H9 (cell line): ENCODE measurements around the gene APCDD1L. TPM values are rescaled to one million over a fixed set of nuclear protein-coding genes. Genes with fewer than 3 reads are reported as not detected.

ENCODE experiments used
- DNase-seq: peaks from one replicate; pipeline ENCODE4 v3.0.0-alpha.2; 2017
- H2AFZ ChIP-seq: one replicate; pipeline ENCODE4 v1.6.1; 2013; ENCODE audit warnings: mild to moderate bottlenecking, low read length, control low read depth, moderate library complexity
- H2AK5ac ChIP-seq: 2 replicates; pipeline ENCODE4 v1.6.1; 2013; ENCODE audit warnings: low read length, control low read depth, mixed read lengths; ENCODE audit not compliant: insufficient read length
- H2BK120ac ChIP-seq: one replicate; pipeline ENCODE4 v1.6.1; 2013; ENCODE audit warnings: low read depth, mild to moderate bottlenecking, low read length, control low read depth, inconsistent platforms; ENCODE audit not compliant: poor library complexity, severe bottlenecking
- H2BK12ac ChIP-seq: 2 replicates; pipeline ENCODE4 v1.6.1; 2013; ENCODE audit warnings: low read length, control low read depth, mixed read lengths, low read depth; ENCODE audit not compliant: insufficient read length
- H2BK15ac ChIP-seq: 2 replicates; pipeline ENCODE4 v1.6.1; 2013; ENCODE audit warnings: low read depth, low read length, control low read depth
- H2BK20ac ChIP-seq: one replicate; pipeline ENCODE4 v1.6.1; 2013; ENCODE audit warnings: low read depth, mild to moderate bottlenecking, low read length, control low read depth, inconsistent platforms; ENCODE audit not compliant: poor library complexity, severe bottlenecking
- H2BK5ac ChIP-seq: 2 replicates; pipeline ENCODE4 v1.6.1; 2013; ENCODE audit warnings: low read length, control low read depth, mixed read lengths; ENCODE audit not compliant: insufficient read length
- H3K14ac ChIP-seq: 2 replicates; pipeline ENCODE4 v1.6.1; 2013; ENCODE audit warnings: low read length, control low read depth; ENCODE audit not compliant: insufficient read depth
- H3K18ac ChIP-seq: 2 replicates; pipeline ENCODE4 v1.6.1; 2013; ENCODE audit warnings: low read depth, mild to moderate bottlenecking, mixed read lengths, low read length, control low read depth; ENCODE audit not compliant: insufficient read length
- H3K23ac ChIP-seq: 2 replicates; pipeline ENCODE4 v1.6.1; 2013; ENCODE audit warnings: low read length, control low read depth, mixed read lengths, low read depth; ENCODE audit not compliant: insufficient read length
- H3K23me2 ChIP-seq: 2 replicates; pipeline ENCODE4 v1.6.1; 2013; ENCODE audit warnings: low read depth, mild to moderate bottlenecking, mixed read lengths, low read length, control low read depth; ENCODE audit not compliant: insufficient read length, poor library complexity, severe bottlenecking
- H3K27ac ChIP-seq: 2 replicates; pipeline ENCODE4 v1.5.1; 2013; ENCODE audit warnings: low read length, control low read depth, mixed read lengths, low read depth; ENCODE audit not compliant: insufficient read length
- H3K27me3 ChIP-seq: 2 replicates; pipeline ENCODE4 v1.6.1; 2013; ENCODE audit warnings: low read length, control low read depth, inconsistent platforms; ENCODE audit not compliant: insufficient read depth
- H3K4ac ChIP-seq: 2 replicates; pipeline ENCODE4 v1.6.1; 2013; ENCODE audit warnings: low read depth, mild to moderate bottlenecking, control low read depth, inconsistent platforms, low read length, moderate library complexity
- H3K4me1 ChIP-seq: 2 replicates; pipeline ENCODE4 v1.6.1; 2013; ENCODE audit warnings: low read length, control low read depth, inconsistent platforms; ENCODE audit not compliant: insufficient read depth
- H3K4me2 ChIP-seq: 2 replicates; pipeline ENCODE4 v1.6.1; 2013; ENCODE audit warnings: low read length, control low read depth, mixed read lengths; ENCODE audit not compliant: insufficient read length, insufficient read depth
- H3K56ac ChIP-seq: 2 replicates; pipeline ENCODE4 v1.6.1; 2013; ENCODE audit warnings: low read depth, mild to moderate bottlenecking, mixed read lengths, low read length, control low read depth; ENCODE audit not compliant: insufficient read length
- H3K79me1 ChIP-seq: 2 replicates; pipeline ENCODE4 v1.6.1; 2013; ENCODE audit warnings: low read depth, mild to moderate bottlenecking, moderate library complexity, low read length, control low read depth, inconsistent platforms; ENCODE audit not compliant: insufficient read depth, poor library complexity, severe bottlenecking
- H3K79me2 ChIP-seq: 2 replicates; pipeline ENCODE4 v1.6.1; 2013; ENCODE audit warnings: low read length, control low read depth, inconsistent platforms; ENCODE audit not compliant: insufficient read depth
- H3K9ac ChIP-seq: 2 replicates; pipeline ENCODE4 v1.6.1; 2013; ENCODE audit warnings: low read length, control low read depth, mixed read lengths; ENCODE audit not compliant: insufficient read length; ENCODE audit errors: extremely low read depth
- H3K9me3 ChIP-seq: one replicate; pipeline ENCODE4 v1.6.1; 2013; ENCODE audit warnings: low read depth, low read length, inconsistent platforms; ENCODE audit not compliant: control insufficient read depth
- H3T11ph ChIP-seq: one replicate; pipeline ENCODE4 v1.6.1; 2013; ENCODE audit warnings: mild to moderate bottlenecking, low read length, control low read depth, inconsistent platforms
- H4K20me1 ChIP-seq: one replicate; pipeline ENCODE4 v1.6.1; 2013; ENCODE audit not compliant: control insufficient read depth, insufficient read length, insufficient read depth
- H4K5ac ChIP-seq: 2 replicates; pipeline ENCODE4 v1.6.1; 2013; ENCODE audit warnings: low read depth, mild to moderate bottlenecking, mixed read lengths, low read length, control low read depth; ENCODE audit not compliant: insufficient read length
- H4K8ac ChIP-seq: replicated peaks from 2 replicates; pipeline ENCODE4 v1.6.1; 2013; ENCODE audit warnings: low read length, control low read depth, mixed read lengths, low read depth; ENCODE audit not compliant: insufficient read length
- H4K91ac ChIP-seq: 2 replicates; pipeline ENCODE4 v1.6.1; 2013; ENCODE audit warnings: low read depth, mild to moderate bottlenecking, moderate library complexity, mixed read lengths, low read length, control low read depth; ENCODE audit not compliant: insufficient read length
- H3K27ac Mint-ChIP-seq, 3 experiments: 2 replicates in 2 of 3; 3 replicates in 1 of 3; pipeline ENCODE4 v1.8.0; 2020 to 2021; ENCODE audit warnings: mixed read lengths in 3 of 3, mild to moderate bottlenecking in 1 of 3, moderate library complexity in 1 of 3
- H3K27me3 Mint-ChIP-seq: 2 replicates; pipeline ENCODE4 v1.8.0; 2021; ENCODE audit warnings: low read depth, mild to moderate bottlenecking, moderate library complexity, mixed read lengths
- H3K36me3 Mint-ChIP-seq, 3 experiments: 2 replicates in 2 of 3; 3 replicates in 1 of 3; pipeline ENCODE4 v1.8.0; 2020 to 2021; ENCODE audit warnings: low read depth in 3 of 3, mixed read lengths in 3 of 3; ENCODE audit not compliant: insufficient read depth in 1 of 3
- H3K4me1 Mint-ChIP-seq, 2 experiments: 2 replicates each; pipeline ENCODE4 v1.8.0; 2020; ENCODE audit warnings: mixed read lengths in 2 of 2
- H3K4me3 Mint-ChIP-seq, 2 experiments: 2 replicates in 1 of 2; 3 replicates in 1 of 2; pipeline ENCODE4 v1.8.0; 2020 to 2021; ENCODE audit warnings: mild to moderate bottlenecking in 2 of 2, mixed read lengths in 2 of 2, moderate library complexity in 1 of 2
- H3K9me3 Mint-ChIP-seq, 2 experiments: 2 replicates in 1 of 2; 3 replicates in 1 of 2; pipeline ENCODE4 v1.8.0; 2020; ENCODE audit warnings: mild to moderate bottlenecking in 2 of 2, mixed read lengths in 2 of 2, moderate library complexity in 1 of 2
- WGBS: extraction: QIAGEN DNeasy Blood & Tissue Kit; methylation state at CpG from one replicate; pipeline ENCODE4 v1.1.7; 2013; ENCODE audit warnings: missing lambda C conversion rate, low lambda C conversion rate, mixed read lengths; ENCODE audit not compliant: insufficient read length; ENCODE audit errors: extremely low coverage; 5-methylcytosine and 5-hydroxymethylcytosine counted together
- total RNA-seq: library from RNA; stranded (reverse); gene quantifications from 2 replicates; pipeline ENCODE4 v1.2.1, GENCODE V29; 2021
- TF ChIP-seq, protein P1 (sequence below): fragments of 200-600 bp; sonication (generic); conservative IDR thresholded peaks from 3 replicates; pipeline ENCODE4 v1.8.0; 2021; ENCODE audit warnings: antibody characterized with exemption, mild to moderate bottlenecking

APCDD1L gene
- total RNA-seq, 1 experiment from 2014 or later = 0.68 TPM

DNA sequence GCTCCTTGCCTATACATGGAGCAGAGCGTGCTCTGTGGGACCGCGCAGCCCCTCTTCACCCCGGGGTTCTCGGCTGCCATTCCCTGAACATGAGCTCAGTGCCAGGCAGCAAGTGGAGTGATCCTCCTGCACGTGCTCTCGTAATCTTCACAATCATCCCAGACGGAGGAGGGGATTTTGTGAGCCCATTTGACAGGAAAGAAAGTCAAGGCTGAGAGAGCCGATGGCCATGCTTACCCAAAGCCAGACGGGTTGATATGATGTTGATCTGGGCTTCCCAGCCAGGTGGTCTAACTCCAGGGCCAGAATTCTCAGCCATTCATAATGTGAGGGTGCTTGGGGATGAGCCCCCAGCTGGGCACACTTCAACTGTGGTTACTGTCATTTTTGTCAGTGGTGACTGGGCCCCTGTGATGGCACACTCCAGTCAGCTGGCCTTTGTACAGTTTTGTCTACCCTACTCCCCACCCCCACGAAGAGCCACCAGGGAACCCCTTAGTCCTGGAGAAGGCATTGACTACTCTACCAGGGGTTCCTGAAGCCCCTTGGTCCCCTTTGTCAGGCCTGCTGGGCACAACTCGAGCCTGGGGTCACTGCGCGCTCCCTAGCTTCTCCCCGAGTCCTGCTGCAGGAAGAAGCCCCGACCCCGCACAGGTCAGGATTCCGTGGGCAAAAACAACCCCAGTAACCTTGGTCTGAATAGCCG lies 1.5 kb downstream of the APCDD1L start:
- Histone ChIP-seq H2BK12ac (no peak overlapping the region), H3K4ac (no peak overlapping the region), H2BK15ac (no peak overlapping the region), H3K27ac (no peak overlapping the region), H3K18ac (no peak overlapping the region), H2BK120ac (no peak overlapping the region), H3K9me3 (no peaks in the 10 kb centered on the region), H3K56ac (no peak overlapping the region), H3K9ac (no peak overlapping the region), H3K23ac (no peak overlapping the region), H2AK5ac (no peak overlapping the region), H2BK5ac (no peak overlapping the region), H4K8ac (no peak overlapping the region), H3K27me3 (peaks cover 18% of the 10 kb centered on the region; the same call in 1 of the 2 replicates), H3T11ph (no peak overlapping the region), H4K20me1 (no peaks in the 10 kb centered on the region), H3K4me2 (peak overlapping the region; percentile 83), H2BK20ac (no peak overlapping the region), H3K79me1 (no peaks in the 10 kb centered on the region), H2AFZ (no peak overlapping the region), H3K14ac (no peak overlapping the region), H3K23me2 (peaks cover 13% of the 10 kb centered on the region), H3K79me2 (no peaks in the 10 kb centered on the region), H3K4me1 (no peaks in the 10 kb centered on the region), H4K91ac (no peak overlapping the region), H4K5ac (no peak overlapping the region)
- Mint-ChIP-seq H3K27me3 (peaks cover 78% of the 10 kb centered on the region), H3K27ac (no peak overlapping the region), H3K4me1 (peaks cover 20 to 25% of the 10 kb centered on the region in 2 experiments), H3K36me3 (peaks cover 0 to 17% (median 0%) of the 10 kb centered on the region in 3 experiments; a peak in 4 of 7 replicates), H3K4me3 (peak overlapping the region; percentile 68 to 73; a peak in 4 of 5 replicates), H3K9me3 (peaks cover 0 to 13% of the 10 kb centered on the region in 2 experiments; a peak in 3 of 5 replicates)
- DNase-seq = peak; percentile 31
- TF ChIP-seq, protein P1, sequence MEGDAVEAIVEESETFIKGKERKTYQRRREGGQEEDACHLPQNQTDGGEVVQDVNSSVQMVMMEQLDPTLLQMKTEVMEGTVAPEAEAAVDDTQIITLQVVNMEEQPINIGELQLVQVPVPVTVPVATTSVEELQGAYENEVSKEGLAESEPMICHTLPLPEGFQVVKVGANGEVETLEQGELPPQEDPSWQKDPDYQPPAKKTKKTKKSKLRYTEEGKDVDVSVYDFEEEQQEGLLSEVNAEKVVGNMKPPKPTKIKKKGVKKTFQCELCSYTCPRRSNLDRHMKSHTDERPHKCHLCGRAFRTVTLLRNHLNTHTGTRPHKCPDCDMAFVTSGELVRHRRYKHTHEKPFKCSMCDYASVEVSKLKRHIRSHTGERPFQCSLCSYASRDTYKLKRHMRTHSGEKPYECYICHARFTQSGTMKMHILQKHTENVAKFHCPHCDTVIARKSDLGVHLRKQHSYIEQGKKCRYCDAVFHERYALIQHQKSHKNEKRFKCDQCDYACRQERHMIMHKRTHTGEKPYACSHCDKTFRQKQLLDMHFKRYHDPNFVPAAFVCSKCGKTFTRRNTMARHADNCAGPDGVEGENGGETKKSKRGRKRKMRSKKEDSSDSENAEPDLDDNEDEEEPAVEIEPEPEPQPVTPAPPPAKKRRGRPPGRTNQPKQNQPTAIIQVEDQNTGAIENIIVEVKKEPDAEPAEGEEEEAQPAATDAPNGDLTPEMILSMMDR = no peak
- no CpG with 5 or more reads among the region's 19 CpGs for WGBS
